Endodermal cell (in vitro differentiated cells): Measurements from ENCODE around the gene TRUB1. TPM values are rescaled to one million over a fixed set of nuclear protein-coding genes. Genes with fewer than 3 reads are reported as not detected.
A peak's percentile ranks its signal among the peaks of the same experiment; 100 is the strongest.

Experiments used
- DNase-seq: peaks from one replicate; pipeline ENCODE4 v3.0.0-alpha.2; 2017
- H3K27ac ChIP-seq: 2 replicates; pipeline ENCODE4 v1.5.1; 2013; ENCODE audit warnings: mild to moderate bottlenecking, low read depth, low read length, moderate library complexity
- H3K27me3 ChIP-seq: 2 replicates; pipeline ENCODE4 v1.6.1; 2013; ENCODE audit warnings: mild to moderate bottlenecking, low read length, moderate library complexity; ENCODE audit not compliant: insufficient read depth, control insufficient read depth, poor library complexity, severe bottlenecking
- H3K36me3 ChIP-seq: 2 replicates; pipeline ENCODE4 v1.7.0; 2013; ENCODE audit warnings: mild to moderate bottlenecking, low read length, moderate library complexity; ENCODE audit not compliant: control insufficient read depth, insufficient read depth
- H3K4me1 ChIP-seq: one replicate; pipeline ENCODE4 v1.7.0; 2013; ENCODE audit warnings: low read length; ENCODE audit not compliant: control insufficient read depth, insufficient read depth
- H3K4me3 ChIP-seq: 2 replicates; pipeline ENCODE4 v1.5.1; 2013; ENCODE audit warnings: mild to moderate bottlenecking, low read length, moderate library complexity
- H3K9ac ChIP-seq: 2 replicates; pipeline ENCODE4 v1.6.1; 2013; ENCODE audit warnings: mild to moderate bottlenecking, low read length, moderate library complexity; ENCODE audit not compliant: poor library complexity, severe bottlenecking; ENCODE audit errors: extremely low read depth
- H3K9me3 ChIP-seq: 2 replicates; pipeline ENCODE4 v1.6.1; 2013; ENCODE audit warnings: mild to moderate bottlenecking, low read length, moderate library complexity; ENCODE audit not compliant: control insufficient read depth
- H3K27ac Mint-ChIP-seq: 2 replicates; pipeline ENCODE4 v1.8.0; 2020; ENCODE audit warnings: mixed read lengths
- H3K27me3 Mint-ChIP-seq: 2 replicates; pipeline ENCODE4 v1.8.0; 2021; ENCODE audit warnings: mild to moderate bottlenecking, mixed read lengths; ENCODE audit not compliant: insufficient read depth
- H3K36me3 Mint-ChIP-seq: 2 replicates; pipeline ENCODE4 v1.8.0; 2020; ENCODE audit warnings: low read depth, mixed read lengths
- H3K4me1 Mint-ChIP-seq: 2 replicates; pipeline ENCODE4 v1.8.0; 2020; ENCODE audit warnings: mixed read lengths
- H3K4me3 Mint-ChIP-seq: 2 replicates; pipeline ENCODE4 v1.8.0; 2020; ENCODE audit warnings: mild to moderate bottlenecking, moderate library complexity, mixed read lengths
- H3K9me3 Mint-ChIP-seq: 2 replicates; pipeline ENCODE4 v1.8.0; 2020; ENCODE audit warnings: mild to moderate bottlenecking, mixed read lengths
- WGBS, 2 experiments: methylation state at CpG; one replicate each; pipeline versions ENCODE4 v1.1.5 to v1.1.7; 2013; ENCODE audit warnings: missing lambda C conversion rate in 2 of 2, mixed read lengths in 1 of 2; ENCODE audit not compliant: insufficient coverage in 1 of 2, insufficient read length in 1 of 2; 5-methylcytosine and 5-hydroxymethylcytosine counted together
- total RNA-seq, 2 donors: library from RNA; stranded (reverse); fragmentation: NEBNext Ultra II Directional in 1 of 2; extraction: Animal tissue kit (Norgen Biotek cat#: 25700) in 1 of 2; gene quantifications; 2 replicates in 1 of 2; 3 replicates in 1 of 2; pipeline ENCODE4 v1.2.1, GENCODE V29; 2021
- TF ChIP-seq, protein P1 (sequence below): fragments of 200-600 bp; sonication (generic); conservative IDR thresholded peaks from 2 replicates; pipeline ENCODE4 v1.5.0; 2021; ENCODE audit warnings: antibody characterized with exemption, mild to moderate bottlenecking

Gene TRUB1
- total RNA-seq, 2 donors from 2014 or later: 18.5 to 18.8 TPM

DNA sequence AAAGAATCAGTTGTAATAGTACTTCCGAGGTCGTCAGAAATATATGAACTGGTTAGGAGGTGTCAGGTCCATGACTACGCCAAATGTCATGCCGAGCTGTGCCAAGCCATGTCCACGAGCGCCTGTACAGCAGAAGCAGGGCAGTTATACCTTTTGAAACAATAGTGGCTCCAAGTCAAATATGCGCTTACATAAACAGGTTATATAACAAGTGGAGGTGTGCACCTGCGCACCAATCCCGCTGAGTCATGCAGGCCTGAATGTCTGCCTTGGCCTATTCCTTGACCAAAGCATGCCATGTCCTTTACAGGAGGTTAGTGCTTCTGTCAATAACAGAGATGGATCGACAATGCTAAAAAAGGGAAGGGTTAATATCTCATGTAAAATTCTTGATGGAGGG lies 21.3 kb upstream of the TRUB1 start:
- DNase-seq: no peak
- Mint-ChIP-seq H3K4me3 (no peak overlapping the region), H3K9me3 (no peaks in the 10 kb centered on the region), H3K27ac (no peak overlapping the region), H3K36me3 (no peaks in the 10 kb centered on the region), H3K4me1 (peaks cover 12% of the 10 kb centered on the region), H3K27me3 (no peaks in the 10 kb centered on the region)
- Histone ChIP-seq H3K9me3 (no peaks in the 10 kb centered on the region), H3K36me3 (no peaks in the 10 kb centered on the region), H3K4me1 (no peaks in the 10 kb centered on the region), H3K27me3 (no peaks in the 10 kb centered on the region), H3K9ac (no peak overlapping the region), H3K27ac (no peak overlapping the region), H3K4me3 (no peak overlapping the region)
- TF ChIP-seq, protein P1, sequence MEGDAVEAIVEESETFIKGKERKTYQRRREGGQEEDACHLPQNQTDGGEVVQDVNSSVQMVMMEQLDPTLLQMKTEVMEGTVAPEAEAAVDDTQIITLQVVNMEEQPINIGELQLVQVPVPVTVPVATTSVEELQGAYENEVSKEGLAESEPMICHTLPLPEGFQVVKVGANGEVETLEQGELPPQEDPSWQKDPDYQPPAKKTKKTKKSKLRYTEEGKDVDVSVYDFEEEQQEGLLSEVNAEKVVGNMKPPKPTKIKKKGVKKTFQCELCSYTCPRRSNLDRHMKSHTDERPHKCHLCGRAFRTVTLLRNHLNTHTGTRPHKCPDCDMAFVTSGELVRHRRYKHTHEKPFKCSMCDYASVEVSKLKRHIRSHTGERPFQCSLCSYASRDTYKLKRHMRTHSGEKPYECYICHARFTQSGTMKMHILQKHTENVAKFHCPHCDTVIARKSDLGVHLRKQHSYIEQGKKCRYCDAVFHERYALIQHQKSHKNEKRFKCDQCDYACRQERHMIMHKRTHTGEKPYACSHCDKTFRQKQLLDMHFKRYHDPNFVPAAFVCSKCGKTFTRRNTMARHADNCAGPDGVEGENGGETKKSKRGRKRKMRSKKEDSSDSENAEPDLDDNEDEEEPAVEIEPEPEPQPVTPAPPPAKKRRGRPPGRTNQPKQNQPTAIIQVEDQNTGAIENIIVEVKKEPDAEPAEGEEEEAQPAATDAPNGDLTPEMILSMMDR: no peak
- 95 to 97% methylated on average over 9 to 10 of the region's 10 CpGs for WGBS, 2 experiments

DNA sequence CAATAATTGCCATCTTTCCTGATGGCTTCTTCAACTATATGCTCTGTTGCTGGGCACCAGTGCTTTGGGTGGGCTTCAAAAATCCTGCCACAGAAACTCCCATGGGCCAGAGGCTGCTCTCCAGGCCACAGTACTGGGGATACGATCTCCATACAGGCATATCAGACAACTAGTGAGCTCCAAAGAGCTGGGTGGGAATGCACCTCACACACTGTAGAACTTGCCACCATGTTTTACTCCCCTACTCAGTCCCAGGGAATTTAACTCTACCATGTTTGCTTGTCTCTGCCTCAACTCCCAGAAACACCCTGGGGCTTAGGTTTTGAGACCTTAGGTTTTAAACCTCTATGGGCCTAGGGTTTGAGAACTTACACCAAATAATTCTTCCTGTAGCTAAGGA lies 20.5 kb upstream of the TRUB1 start:
- Mint-ChIP-seq H3K4me3 (no peak overlapping the region), H3K27ac (no peak overlapping the region), H3K27me3 (no peaks in the 10 kb centered on the region), H3K9me3 (no peaks in the 10 kb centered on the region), H3K4me1 (peaks cover 6% of the 10 kb centered on the region), H3K36me3 (no peaks in the 10 kb centered on the region)
- no peaks in the 10 kb centered on the region for H3K4me1 ChIP-seq
- TF ChIP-seq, protein P1: no peak
- no peaks in the 10 kb centered on the region for H3K36me3 ChIP-seq
- no peaks in the 10 kb centered on the region for H3K27me3 ChIP-seq
- no peaks in the 10 kb centered on the region for H3K9me3 ChIP-seq
- no peak overlapping the region for H3K27ac ChIP-seq
- no peak overlapping the region for H3K9ac ChIP-seq
- 89 to 96% methylated on average over 1 of the region's 1 CpG for WGBS, 2 experiments
- H3K4me3 ChIP-seq: no peak overlapping the region
- no peak for DNase-seq

DNA sequence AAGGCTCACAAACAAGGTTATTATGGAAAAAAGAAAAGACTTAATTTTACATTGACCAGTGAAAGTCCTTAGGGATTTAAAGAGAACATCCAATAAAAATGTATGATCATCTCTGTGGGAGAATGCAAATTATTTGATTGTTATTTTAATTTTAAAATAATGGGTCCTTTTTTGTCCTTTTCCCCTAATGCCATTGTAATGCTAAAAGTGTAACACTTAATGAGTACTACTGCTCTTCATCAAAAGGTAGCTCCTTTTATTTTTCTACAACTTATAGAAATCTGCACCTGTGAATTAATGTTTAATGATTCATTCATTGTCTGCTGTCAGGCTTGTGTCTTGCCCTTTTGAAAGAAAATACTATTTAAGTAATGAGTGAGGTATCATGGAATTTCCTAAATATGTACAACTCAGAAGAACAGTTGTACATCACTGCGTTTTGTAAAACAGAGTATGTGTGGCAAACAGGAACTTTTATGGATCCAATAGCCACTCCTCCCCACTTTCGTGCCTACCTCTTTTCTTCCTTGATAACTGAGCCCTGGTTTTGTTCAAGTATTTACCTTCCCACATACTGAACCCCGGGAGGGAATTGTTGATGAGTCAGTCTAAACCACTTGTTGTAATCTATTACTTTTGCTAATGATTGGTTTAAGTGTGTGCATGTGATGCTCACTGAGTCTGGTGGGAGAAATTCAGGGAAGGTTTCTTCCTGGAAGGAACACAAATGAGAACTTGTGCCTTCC lies 19.9 kb upstream of the TRUB1 start:
- Histone ChIP-seq H3K4me1 (no peaks in the 10 kb centered on the region), H3K9ac (no peak overlapping the region), H3K9me3 (no peaks in the 10 kb centered on the region), H3K27me3 (no peaks in the 10 kb centered on the region), H3K27ac (no peak overlapping the region), H3K36me3 (no peaks in the 10 kb centered on the region), H3K4me3 (no peak overlapping the region)
- H3K27me3 Mint-ChIP-seq: no peaks in the 10 kb centered on the region
- 45 to 50% methylated on average over 1 to 3 of the region's 3 CpGs for WGBS, 2 experiments
- peaks cover 6% of the 10 kb centered on the region for H3K4me1 Mint-ChIP-seq
- no peak overlapping the region for H3K4me3 Mint-ChIP-seq
- peak; percentile 57 for DNase-seq
- no peaks in the 10 kb centered on the region for H3K9me3 Mint-ChIP-seq
- no peaks in the 10 kb centered on the region for H3K36me3 Mint-ChIP-seq
- H3K27ac Mint-ChIP-seq: no peak overlapping the region
- TF ChIP-seq, protein P1: no peak
